ENCODE results near the gene TM4SF1. TPM values are rescaled to one million over a fixed set of nuclear protein-coding genes. Genes with fewer than 3 reads are reported as not detected.
"Not testable (repeated sequence)": the region's sequence is repeated elsewhere in the genome, so short reads cannot be mapped to it uniquely, and the experiment has no call there.

Gene TM4SF1
- total RNA-seq, 2 experiments from 2014 or later, result not detected

DNA sequence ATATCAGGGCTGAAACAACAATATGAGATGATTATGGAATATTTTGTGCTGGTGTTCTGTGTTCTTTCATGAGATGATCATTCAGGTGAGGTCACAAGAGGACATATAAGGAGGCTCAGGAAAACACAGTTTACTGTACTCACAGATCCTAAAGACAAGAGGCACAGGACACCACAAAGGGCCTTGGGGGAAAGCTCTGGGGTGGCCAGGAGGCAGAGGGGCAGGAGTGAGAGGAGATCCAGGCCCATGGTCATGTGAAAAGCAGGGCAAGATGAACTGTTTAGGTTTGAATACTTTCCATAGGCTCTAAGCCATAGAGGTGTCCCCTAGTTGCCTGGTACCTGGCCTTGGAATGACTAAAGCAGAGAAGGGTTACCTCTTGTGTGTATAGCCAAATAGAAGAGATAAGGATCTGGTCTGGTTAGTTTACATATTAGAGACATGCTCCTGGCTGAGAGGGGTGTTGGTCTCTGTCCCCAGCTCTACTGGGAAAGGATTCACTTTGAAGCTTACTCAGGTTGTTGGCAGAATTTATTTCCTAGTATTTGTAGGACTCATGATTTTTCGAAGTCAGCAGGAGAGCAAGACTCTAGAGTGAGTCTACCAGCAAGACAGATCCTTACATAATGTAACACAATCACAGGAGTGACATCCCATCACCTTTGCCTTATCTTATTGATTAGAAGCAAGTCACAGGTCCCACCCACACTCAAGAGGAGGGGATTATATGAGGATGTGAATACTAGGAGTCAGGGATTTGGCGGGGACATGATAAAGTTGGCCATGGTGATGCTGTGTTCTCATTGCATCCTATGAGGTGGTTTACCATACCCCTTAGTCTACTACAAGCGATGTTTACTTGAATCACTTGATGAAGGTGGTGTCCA is 11.3 kb upstream of the TM4SF1 start:
- POLR2A ChIA-PET, result no interaction called here
- CTCF ChIA-PET, result interaction anchor here (1.1 kb wide), 1 partner anchor 149 kb away, joined by 3 read pairs; no protein-coding TSS in a partner anchor
- Mint-ChIP-seq H3K36me3 (ENCODE audit: low read depth) (no peaks in the 10 kb centered on the region), H3K27me3 (no peaks in the 10 kb centered on the region), H3K4me3 (no peak overlapping the region), H3K27ac (no peak overlapping the region), H3K4me1 (no peaks in the 10 kb centered on the region), H3K9me3 (no peaks in the 10 kb centered on the region)
- DNase-seq, result no peak

DNA sequence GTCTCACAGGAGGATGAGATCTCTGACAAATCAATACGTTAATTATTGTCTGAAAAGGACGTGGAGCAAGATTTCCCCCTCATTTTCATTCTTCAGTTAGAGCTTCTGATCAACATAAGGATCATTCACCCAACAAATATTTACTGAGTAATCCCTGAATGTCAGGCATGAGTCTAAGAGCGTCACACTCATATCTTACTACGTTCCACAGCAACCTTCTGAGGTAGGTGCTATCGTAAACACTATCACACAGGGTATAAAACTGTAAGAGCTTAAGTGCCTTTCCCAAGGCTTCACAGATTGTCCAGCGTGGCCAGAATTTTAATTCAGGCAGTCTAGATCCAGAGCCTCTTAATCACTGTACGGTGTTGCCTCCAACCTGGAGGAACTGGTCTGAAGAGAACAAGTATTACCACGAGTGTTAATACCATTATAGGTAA is 10.6 kb upstream of the TM4SF1 start:
- POLR2A ChIA-PET, result no interaction called here
- no peak for DNase-seq
- CTCF ChIA-PET, result interaction anchor here (1.1 kb wide), 1 partner anchor 150 kb away, joined by 3 read pairs; no protein-coding TSS in a partner anchor
- Mint-ChIP-seq H3K27me3 (no peaks in the 10 kb centered on the region), H3K27ac (no peak overlapping the region), H3K4me1 (no peaks in the 10 kb centered on the region), H3K36me3 (ENCODE audit: low read depth) (no peaks in the 10 kb centered on the region), H3K9me3 (no peaks in the 10 kb centered on the region), H3K4me3 (no peak overlapping the region)

DNA sequence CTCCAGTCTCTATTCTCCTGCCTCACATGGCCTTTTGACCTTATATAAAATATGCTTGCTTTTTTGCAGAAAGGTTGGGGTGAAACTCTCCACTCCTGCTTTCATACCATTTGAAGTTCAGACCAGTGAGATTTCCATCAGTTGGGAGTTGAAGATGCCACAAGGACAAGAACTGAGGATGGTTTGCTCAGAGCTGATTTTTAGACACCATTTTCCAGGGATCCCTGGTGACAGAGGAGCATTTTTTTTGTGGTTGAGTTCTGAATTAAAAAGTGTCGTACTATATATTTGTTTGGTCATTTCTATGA is 8.8 kb upstream of the TM4SF1 start:
- no peak overlapping the region for H3K4me3 Mint-ChIP-seq
- ChIA-PET POLR2A (no interaction called here), CTCF (no interaction called here)

DNA sequence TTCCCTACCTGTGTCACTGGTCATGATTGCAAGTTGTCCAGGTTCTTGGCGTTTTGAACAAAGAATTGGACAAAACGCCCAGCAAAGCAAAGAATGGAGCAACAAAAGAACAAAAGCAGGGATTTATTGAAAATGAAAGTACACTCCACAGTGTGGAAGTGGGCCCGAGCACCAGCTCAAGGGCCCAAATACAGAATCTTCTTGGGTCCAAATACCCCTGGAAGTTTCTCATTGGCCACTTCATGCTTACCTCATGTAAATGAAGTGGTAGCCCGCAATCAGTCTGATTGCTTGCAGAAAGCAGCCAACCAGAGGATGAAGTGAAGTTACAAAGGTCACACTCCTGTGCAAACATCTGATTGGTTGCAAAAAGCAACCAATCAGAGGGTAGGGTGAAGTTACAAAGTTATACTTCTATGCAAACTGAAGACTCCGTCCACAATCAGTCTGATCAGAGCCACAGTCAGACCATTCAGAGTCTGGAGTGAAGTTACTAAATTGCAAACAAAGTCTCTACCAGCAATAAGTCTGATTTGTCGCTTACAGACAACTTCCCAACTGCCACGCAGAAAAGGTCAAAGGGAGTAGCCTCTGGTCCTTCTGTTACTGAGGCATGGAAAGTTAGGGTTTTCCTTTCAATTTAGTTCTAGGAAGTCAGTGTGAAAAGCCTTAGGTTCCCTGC is 8.3 kb upstream of the TM4SF1 start:
- Mint-ChIP-seq H3K9me3 (no peaks in the 10 kb centered on the region), H3K4me1 (no peaks in the 10 kb centered on the region), H3K4me3 (no peak overlapping the region), H3K27me3 (no peaks in the 10 kb centered on the region), H3K36me3 (ENCODE audit: low read depth) (no peaks in the 10 kb centered on the region), H3K27ac (no peak overlapping the region)
- CTCF ChIA-PET, result no interaction called here
- POLR2A ChIA-PET, result no interaction called here
- DNase-seq, result no peak

More for the DNA sequence above, 8.8 kb upstream of the TM4SF1 start:
- Mint-ChIP-seq H3K36me3 (ENCODE audit: low read depth) (no peaks in the 10 kb centered on the region), H3K9me3 (no peaks in the 10 kb centered on the region), H3K27me3 (no peaks in the 10 kb centered on the region), H3K27ac (no peak overlapping the region), H3K4me1 (no peaks in the 10 kb centered on the region)
- DNase-seq, result no peak

DNA sequence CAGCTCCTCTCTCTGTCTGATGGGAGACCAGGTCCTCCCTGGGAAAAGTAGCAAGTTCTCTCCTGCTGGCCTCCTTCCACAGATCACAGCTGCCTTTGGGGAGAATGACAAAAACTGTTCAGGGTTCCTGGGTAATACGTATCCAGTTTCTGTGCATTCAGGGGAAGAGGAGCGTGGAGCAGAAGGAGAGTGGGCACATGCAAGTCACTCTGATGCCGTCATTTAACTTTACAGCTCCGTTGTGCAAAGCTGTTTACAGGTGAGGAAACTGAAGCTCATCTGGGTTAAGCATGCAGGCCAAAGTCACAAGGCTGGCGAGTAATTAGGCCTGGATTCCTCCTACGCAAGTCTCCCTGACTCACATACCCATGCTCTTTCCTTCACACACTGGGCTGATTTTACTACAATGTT is 7.5 kb upstream of the TM4SF1 start:
- Mint-ChIP-seq H3K4me3 (no peak overlapping the region), H3K36me3 (ENCODE audit: low read depth) (no peaks in the 10 kb centered on the region), H3K9me3 (no peaks in the 10 kb centered on the region), H3K4me1 (no peaks in the 10 kb centered on the region), H3K27ac (no peak overlapping the region), H3K27me3 (no peaks in the 10 kb centered on the region)
- no peak for DNase-seq
- ChIA-PET CTCF (interaction anchor here (0.6 kb wide), 1 partner anchor 112 kb away, joined by 4 read pairs; no protein-coding TSS in a partner anchor), POLR2A (no interaction called here)

DNA sequence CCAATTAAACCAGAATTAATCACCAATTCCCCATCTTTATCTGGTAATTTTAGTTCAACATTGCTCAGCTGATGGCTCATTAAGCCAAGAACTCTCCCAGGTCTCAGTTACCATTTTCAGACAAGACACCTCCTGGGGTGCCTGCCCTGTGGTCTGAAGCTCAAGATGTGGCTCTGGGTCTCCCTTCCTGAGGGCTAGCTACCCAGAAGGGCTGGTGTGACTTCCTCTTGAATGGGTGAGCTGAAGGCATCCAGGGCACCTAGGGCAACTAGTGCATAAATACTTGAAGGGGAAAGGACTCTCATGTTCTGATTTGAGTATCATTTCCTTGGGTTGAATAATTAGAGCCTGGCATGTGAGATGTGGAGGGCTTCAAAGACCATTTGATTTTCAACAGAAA is 6.7 kb upstream of the TM4SF1 start:
- CTCF ChIA-PET, result no interaction called here
- no peak for DNase-seq
- Mint-ChIP-seq H3K9me3 (no peaks in the 10 kb centered on the region), H3K27me3 (no peaks in the 10 kb centered on the region), H3K4me1 (no peaks in the 10 kb centered on the region), H3K27ac (no peak overlapping the region), H3K36me3 (ENCODE audit: low read depth) (no peaks in the 10 kb centered on the region), H3K4me3 (no peak overlapping the region)
- POLR2A ChIA-PET, result no interaction called here

DNA sequence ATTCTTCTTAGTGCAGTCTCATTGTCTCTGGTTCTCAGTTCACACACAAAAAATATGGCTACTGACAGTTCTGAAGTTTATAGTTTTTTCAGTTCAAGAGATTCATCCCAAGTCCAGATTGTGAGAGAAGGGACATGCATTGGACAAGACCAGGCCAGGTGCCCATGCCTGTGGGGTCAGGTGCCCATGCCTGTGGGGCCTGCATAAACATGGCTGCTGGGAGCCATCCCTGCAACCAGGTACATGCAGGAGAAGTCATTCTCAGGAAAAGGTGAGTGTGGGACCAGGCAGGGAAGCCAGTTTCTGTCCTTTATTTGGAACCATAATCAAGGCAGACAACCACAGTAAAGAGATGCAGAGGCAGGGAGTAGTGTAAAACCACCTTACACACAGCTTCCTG is 6.3 kb upstream of the TM4SF1 start:
- no peak for DNase-seq
- H3K36me3 Mint-ChIP-seq (ENCODE audit: low read depth), result no peaks in the 10 kb centered on the region
- no peak overlapping the region for H3K4me3 Mint-ChIP-seq
- H3K4me1 Mint-ChIP-seq, result no peaks in the 10 kb centered on the region
- H3K27ac Mint-ChIP-seq, result no peak overlapping the region
- no peaks in the 10 kb centered on the region for H3K9me3 Mint-ChIP-seq
- ChIA-PET CTCF (no interaction called here), POLR2A (no interaction called here)
- no peaks in the 10 kb centered on the region for H3K27me3 Mint-ChIP-seq

DNA sequence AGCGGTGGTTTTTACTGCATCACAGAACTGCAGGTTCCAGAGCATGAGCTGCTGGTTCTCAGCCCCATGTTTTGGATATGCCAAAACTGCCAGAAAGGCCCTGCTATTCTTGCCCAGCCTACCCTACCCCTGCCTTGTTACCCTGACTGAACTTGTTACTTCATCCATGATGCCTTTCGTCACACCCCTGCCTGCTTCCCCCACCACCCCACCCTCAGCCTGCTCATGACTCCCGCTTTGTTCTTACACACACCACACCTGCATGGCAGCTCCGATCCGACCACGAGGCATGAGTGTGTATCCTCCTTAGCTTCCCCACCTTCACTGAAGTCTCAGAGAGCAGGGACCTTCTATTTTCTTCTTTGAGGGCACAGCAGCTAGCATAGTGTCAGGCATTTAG is 5.1 kb upstream of the TM4SF1 start:
- Mint-ChIP-seq H3K36me3 (ENCODE audit: low read depth) (no peaks in the 10 kb centered on the region), H3K4me3 (no peak overlapping the region), H3K27me3 (no peaks in the 10 kb centered on the region), H3K9me3 (no peaks in the 10 kb centered on the region), H3K27ac (no peak overlapping the region), H3K4me1 (no peaks in the 10 kb centered on the region)
- CTCF ChIA-PET, result no interaction called here
- POLR2A ChIA-PET, result no interaction called here
- no peak for DNase-seq

DNA sequence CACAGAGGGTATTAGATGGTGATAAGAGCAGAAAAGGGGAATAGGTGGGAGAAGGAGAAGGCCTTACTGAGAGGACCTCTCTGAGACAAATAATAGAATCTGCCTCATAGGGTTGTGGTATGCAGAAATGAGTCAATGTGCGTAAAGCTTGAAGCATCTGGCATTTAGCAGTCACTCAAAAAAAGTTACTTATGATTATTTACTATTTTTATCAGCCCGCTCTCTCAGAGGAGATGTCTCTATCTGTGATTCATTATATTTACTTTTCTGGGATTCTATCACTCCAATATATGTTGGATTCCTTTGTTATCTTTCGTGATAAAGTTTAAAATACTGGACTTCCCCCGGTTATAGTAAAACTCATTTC is 4.6 kb upstream of the TM4SF1 start:
- Mint-ChIP-seq H3K4me1 (no peaks in the 10 kb centered on the region), H3K9me3 (no peaks in the 10 kb centered on the region), H3K27me3 (no peaks in the 10 kb centered on the region), H3K4me3 (no peak overlapping the region), H3K36me3 (ENCODE audit: low read depth) (no peaks in the 10 kb centered on the region), H3K27ac (no peak overlapping the region)
- no peak for DNase-seq
- POLR2A ChIA-PET, result no interaction called here
- CTCF ChIA-PET, result no interaction called here

DNA sequence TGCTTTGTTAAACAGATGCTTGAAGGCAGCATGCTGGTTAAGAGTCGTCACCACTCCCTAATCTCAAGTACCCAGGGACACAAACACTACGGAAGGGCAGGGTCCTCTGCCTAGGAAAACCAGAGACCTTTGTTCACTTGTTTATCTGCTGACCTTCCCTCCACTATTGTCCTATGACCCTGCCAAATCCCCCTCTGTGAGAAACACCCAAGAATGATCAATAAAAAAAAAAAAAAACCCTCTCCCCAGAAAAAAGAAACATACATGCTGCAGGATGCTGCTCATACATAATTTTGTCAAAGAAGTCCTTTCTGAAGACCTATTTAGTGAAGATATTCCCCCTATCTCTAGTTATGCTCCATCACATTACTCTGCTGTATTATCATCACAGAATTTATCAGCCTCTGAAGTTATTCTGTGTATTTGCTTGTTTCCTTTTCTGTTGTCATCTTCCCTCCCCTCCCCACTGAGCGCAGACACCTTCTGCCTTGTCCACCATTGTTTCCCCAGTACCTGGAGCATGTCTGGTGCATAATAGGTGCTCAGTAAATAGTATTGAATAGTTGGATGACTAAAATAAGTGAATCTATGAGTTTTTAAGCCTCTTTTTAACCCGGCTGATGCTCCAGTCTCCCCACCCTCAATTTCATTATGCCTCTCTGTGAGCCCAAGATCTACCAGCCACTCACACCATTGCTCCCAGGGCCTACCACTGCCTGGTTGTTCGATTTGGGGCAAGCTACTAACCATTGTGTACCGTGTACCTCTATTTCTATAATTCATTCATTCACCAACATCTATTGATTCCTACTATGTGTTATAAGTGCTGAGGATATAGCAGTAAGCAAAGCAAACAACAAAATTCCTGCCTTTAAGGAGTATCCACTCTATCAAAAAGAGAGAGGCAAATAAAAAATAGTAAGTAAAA is 4.0 kb upstream of the TM4SF1 start:
- ChIA-PET CTCF (no interaction called here), POLR2A (no interaction called here)
- Mint-ChIP-seq H3K36me3 (ENCODE audit: low read depth) (no peaks in the 10 kb centered on the region), H3K27ac (no peak overlapping the region), H3K4me3 (no peak overlapping the region), H3K27me3 (no peaks in the 10 kb centered on the region), H3K4me1 (no peaks in the 10 kb centered on the region), H3K9me3 (no peaks in the 10 kb centered on the region)
- DNase-seq, result no peak

DNA sequence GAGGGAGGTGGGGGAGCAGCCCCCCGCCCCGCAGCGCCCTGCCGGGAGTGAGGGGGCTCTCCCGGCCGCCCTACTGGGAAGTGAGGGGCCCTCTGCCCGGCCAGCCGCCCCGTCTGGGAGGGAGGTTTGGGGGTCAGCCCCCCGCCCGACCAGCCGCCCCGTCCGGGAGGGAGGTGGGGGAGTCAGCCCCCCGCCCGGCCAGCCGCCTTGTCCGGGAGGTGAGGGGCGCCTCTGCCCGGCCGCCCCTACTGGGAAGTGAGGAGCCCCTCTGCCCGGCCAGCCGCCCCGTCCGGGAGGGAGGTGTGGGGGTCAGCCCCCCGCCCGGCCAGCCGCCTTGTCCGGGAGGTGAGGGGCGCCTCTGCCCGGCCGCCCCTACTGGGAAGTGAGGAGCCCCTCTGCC is 2.8 kb upstream of the TM4SF1 start:
- H3K36me3 Mint-ChIP-seq (ENCODE audit: low read depth); POLR2A ChIA-PET; H3K4me3 Mint-ChIP-seq; CTCF ChIA-PET; H3K27ac Mint-ChIP-seq; DNase-seq; H3K4me1 Mint-ChIP-seq; H3K27me3 Mint-ChIP-seq; H3K9me3 Mint-ChIP-seq: not testable (repeated sequence)

DNA sequence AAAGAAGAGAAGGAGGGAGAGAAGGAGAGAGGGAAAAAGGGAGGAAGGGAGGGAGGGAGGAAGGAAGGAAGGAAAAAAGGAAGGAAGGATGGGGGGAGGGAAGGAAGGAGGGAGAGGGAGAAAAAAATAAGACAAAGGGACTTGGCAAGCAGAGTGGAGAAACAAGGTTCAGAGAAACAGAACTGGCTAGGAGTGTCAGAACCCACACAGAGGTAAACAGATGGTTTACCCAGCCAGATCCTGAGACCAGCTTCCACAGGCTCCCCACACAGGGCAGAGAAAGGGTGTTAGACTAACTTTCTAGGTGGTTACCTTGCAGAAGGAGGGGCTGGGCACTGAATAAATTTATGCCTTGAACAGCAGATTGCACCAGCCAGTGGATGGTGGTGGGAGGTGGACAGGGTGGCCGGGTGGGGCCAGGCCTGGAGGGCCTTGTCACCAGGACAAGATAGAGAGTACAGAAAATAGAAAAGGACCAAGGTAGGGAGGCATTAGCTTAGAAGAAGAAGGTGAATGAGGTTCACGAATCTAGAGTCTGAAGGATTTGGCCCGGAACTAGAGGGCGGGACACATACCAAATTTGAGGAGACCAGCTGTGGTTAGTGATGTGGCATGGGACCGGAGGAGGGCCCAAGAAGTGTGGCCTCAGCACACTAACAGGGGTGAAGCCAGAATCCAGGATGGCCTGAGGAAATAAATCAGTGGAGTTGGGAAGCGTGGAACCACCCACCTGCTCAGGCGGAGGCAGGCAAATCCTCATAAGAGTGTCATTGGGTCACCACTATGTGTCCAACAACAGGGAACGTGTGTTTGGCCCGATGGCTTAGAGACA is 1.2 kb upstream of the TM4SF1 start:
- H3K27ac Mint-ChIP-seq, result no peak overlapping the region
- POLR2A ChIA-PET, result no interaction called here
- CTCF ChIA-PET, result no interaction called here
- no peak for DNase-seq
- H3K36me3 Mint-ChIP-seq (ENCODE audit: low read depth), result no peaks in the 10 kb centered on the region
- H3K9me3 Mint-ChIP-seq, result no peaks in the 10 kb centered on the region
- H3K4me1 Mint-ChIP-seq, result no peaks in the 10 kb centered on the region
- H3K27me3 Mint-ChIP-seq, result peaks cover 4% of the 10 kb centered on the region
- H3K4me3 Mint-ChIP-seq, result no peak overlapping the region

Measured in activated CD4-positive, alpha-beta T cell treated with anti-CD3 and anti-CD28 coated beads, Interleukin-2, amount 10 ng/mL, durations not matched to agents 7 days and 5 days (primary cell).